CD14-positive monocyte (primary cell): Measurements from ENCODE around the gene CIZ1. TPM values are rescaled to one million over a fixed set of nuclear protein-coding genes. Genes with fewer than 3 reads are reported as not detected.
A peak's percentile ranks its signal among the peaks of the same experiment; 100 is the strongest.
"Not testable (repeated sequence)": the region's sequence is repeated elsewhere in the genome, so short reads cannot be mapped to it uniquely, and the experiment has no call there.

Source experiments
- DNase-seq, 3 donors: peaks; one replicate each; pipeline ENCODE4 v3.0.0-alpha.2; 2011 to 2022
- H2AFZ ChIP-seq: 2 replicates; pipeline ENCODE4 v1.6.0; 2012; ENCODE audit warnings: mild to moderate bottlenecking, low read depth, low read length, inconsistent platforms; ENCODE audit not compliant: insufficient read depth, poor library complexity, severe bottlenecking
- H3K27ac ChIP-seq, 2 donors: 1 replicate in 1 of 2; 2 replicates in 1 of 2; pipeline ENCODE4 v1.5.1; 2012 to 2013; ENCODE audit warnings: low read length in 2 of 2, control low read depth in 1 of 2, inconsistent platforms in 1 of 2, low read depth in 1 of 2, mild to moderate bottlenecking in 1 of 2
- H3K27me3 ChIP-seq, 2 donors: one replicate each; pipeline versions ENCODE4 v1.6.0 to v1.6.1; 2011 to 2013; ENCODE audit warnings: low read length in 2 of 2; ENCODE audit not compliant: control insufficient read depth in 2 of 2, insufficient read depth in 2 of 2
- H3K36me3 ChIP-seq, 2 donors: replicated peaks in 1 of 2; 1 replicate in 1 of 2; 2 replicates in 1 of 2; pipeline versions ENCODE4 v1.5.1 to v1.6.1; 2012 to 2013; ENCODE audit warnings: low read length in 2 of 2, control low read depth in 1 of 2, inconsistent platforms in 1 of 2, mild to moderate bottlenecking in 1 of 2; ENCODE audit not compliant: insufficient read depth in 2 of 2, control insufficient read depth in 1 of 2
- H3K4me1 ChIP-seq, 2 donors: 1 replicate in 1 of 2; 2 replicates in 1 of 2; pipeline versions ENCODE4 v1.5.1 to v1.6.1; 2012 to 2013; ENCODE audit warnings: low read length in 2 of 2, control low read depth in 1 of 2, inconsistent platforms in 1 of 2, mild to moderate bottlenecking in 1 of 2, moderate library complexity in 1 of 2; ENCODE audit not compliant: insufficient read depth in 2 of 2, control insufficient read depth in 1 of 2
- H3K4me2 ChIP-seq: replicated peaks from 2 replicates; pipeline ENCODE3; 2012; ENCODE audit warnings: low read length, moderate library complexity, mild to moderate bottlenecking; ENCODE audit not compliant: poor library complexity, severe bottlenecking; ENCODE audit errors: extremely low read depth
- H3K4me3 ChIP-seq, 3 experiments: fragments of 200-600 bp in 1 of 3; sonication (generic) in 1 of 3; replicated peaks in 1 of 3; 1 replicate in 2 of 3; 2 replicates in 1 of 3; pipeline ENCODE4 v1.5.1; 2011 to 2013; ENCODE audit warnings: low read length in 3 of 3, mild to moderate bottlenecking in 3 of 3, control low read depth in 2 of 3, low read depth in 2 of 3, inconsistent platforms in 1 of 3, moderate library complexity in 1 of 3
- H3K79me2 ChIP-seq: 2 replicates; pipeline ENCODE4 v1.6.0; 2012; ENCODE audit warnings: mild to moderate bottlenecking, control low read depth, inconsistent platforms, low read length, moderate library complexity; ENCODE audit not compliant: insufficient read depth
- H3K9ac ChIP-seq: 2 replicates; pipeline ENCODE4 v1.6.0; 2017; ENCODE audit warnings: low read length, mild to moderate bottlenecking; ENCODE audit not compliant: insufficient read depth, poor library complexity, severe bottlenecking
- H3K9me3 ChIP-seq, 2 donors: replicated peaks in 1 of 2; 1 replicate in 1 of 2; 2 replicates in 1 of 2; pipeline versions ENCODE4 v1.5.1 to v1.6.1; 2012 to 2013; ENCODE audit warnings: low read length in 2 of 2, control low read depth in 1 of 2; ENCODE audit not compliant: control insufficient read depth in 1 of 2, insufficient read depth in 1 of 2
- H4K20me1 ChIP-seq: 2 replicates; pipeline ENCODE4 v1.6.0; 2012; ENCODE audit warnings: mild to moderate bottlenecking, low read length, control low read depth, moderate library complexity; ENCODE audit not compliant: insufficient read depth
- H3K27ac Mint-ChIP-seq, 7 donors: one replicate each; pipeline ENCODE4 v1.8.0; 2020; ENCODE audit warnings: mild to moderate bottlenecking in 7 of 7, mixed read lengths in 7 of 7, moderate library complexity in 6 of 7, inconsistent platforms in 2 of 7
- H3K27me3 Mint-ChIP-seq, 3 donors: one replicate each; pipeline ENCODE4 v1.8.0; 2021 to 2022; ENCODE audit warnings: low read depth in 3 of 3, mild to moderate bottlenecking in 3 of 3, mixed read lengths in 3 of 3, moderate library complexity in 3 of 3, inconsistent platforms in 1 of 3
- H3K36me3 Mint-ChIP-seq, 2 donors: one replicate each; pipeline ENCODE4 v1.8.0; 2020; ENCODE audit warnings: mixed read lengths in 2 of 2, inconsistent platforms in 1 of 2, mild to moderate bottlenecking in 1 of 2
- H3K4me1 Mint-ChIP-seq: one replicate; pipeline ENCODE4 v1.8.0; 2020; ENCODE audit warnings: mild to moderate bottlenecking, mixed read lengths
- H3K4me3 Mint-ChIP-seq, 2 donors: one replicate each; pipeline ENCODE4 v1.8.0; 2020; ENCODE audit warnings: mild to moderate bottlenecking in 2 of 2, mixed read lengths in 2 of 2, moderate library complexity in 1 of 2
- H3K9me3 Mint-ChIP-seq, 7 donors: one replicate each; pipeline ENCODE4 v1.8.0; 2020 to 2022; ENCODE audit warnings: mixed read lengths in 7 of 7, mild to moderate bottlenecking in 6 of 7, moderate library complexity in 6 of 7, inconsistent platforms in 2 of 7
- CTCF ChIP-seq: fragments of 200-600 bp; IDR thresholded peaks from one replicate; pipeline ENCODE4 v1.8.0; 2022; ENCODE audit warnings: antibody characterized with exemption, mild to moderate bottlenecking
- WGBS: methylation state at CpG from one replicate; pipeline ENCODE4 v1.1.5; 2013; ENCODE audit warnings: missing lambda C conversion rate; ENCODE audit not compliant: insufficient coverage; 5-methylcytosine and 5-hydroxymethylcytosine counted together
- intact Hi-C, 2 donors: fragments of 100-400 bp; cut with micrococcal nuclease; formaldehyde crosslinking; loops; one replicate each; pipeline versions ENCODE4 v1.15.0 to v1.15.1; 2023
- polyA plus RNA-seq, 3 donors: library from polyadenylated mRNA; depleted of rRNA in 1 of 3; unstranded in 2 of 3; stranded (reverse) in 1 of 3; fragments of 300-500 nt in 2 of 3; fragments of >200 nt in 1 of 3; fragmentation: Illumina TruSeq in 2 of 3; gene quantifications; 1 replicate in 2 of 3; 2 replicates in 1 of 3; pipeline ENCODE4 v1.2.3, GENCODE V29; 2012 to 2021

The CIZ1 gene
- polyA plus RNA-seq, 3 donors, result 3.4 to 53.7 (median 5.9) TPM

DNA sequence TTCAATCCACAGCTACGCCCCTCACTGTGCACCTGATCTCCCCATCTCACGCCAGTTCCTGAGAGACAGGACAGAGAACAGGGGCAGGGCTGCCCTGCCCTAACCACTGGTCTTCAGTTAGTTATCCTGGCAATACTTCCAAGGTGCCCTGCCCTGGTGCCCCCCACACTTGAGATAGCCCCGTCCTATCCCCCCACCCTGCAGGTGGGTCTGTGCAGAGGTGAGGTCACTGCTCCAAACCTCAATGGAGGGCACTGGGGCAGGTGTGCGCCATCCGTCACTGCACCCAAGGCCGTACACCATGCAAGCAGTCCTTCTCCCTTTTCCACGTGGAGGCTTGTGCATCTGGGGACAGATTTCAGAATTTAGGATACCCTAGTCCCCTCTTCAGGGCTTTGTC lies 60.7 kb downstream of the CIZ1 start:
- H3K27me3 ChIP-seq, H3K79me2 ChIP-seq, H3K36me3 Mint-ChIP-seq, H3K4me3 Mint-ChIP-seq, H3K9me3 ChIP-seq, H4K20me1 ChIP-seq, H2AFZ ChIP-seq, intact Hi-C loops, H3K27ac ChIP-seq, H3K36me3 ChIP-seq, H3K27ac Mint-ChIP-seq, H3K4me2 ChIP-seq, H3K9ac ChIP-seq, H3K9me3 Mint-ChIP-seq, H3K4me3 ChIP-seq, DNase-seq: not testable (repeated sequence)
- WGBS, result 83% methylated on average over 2 of the region's 7 CpGs
- peaks cover 23% of the 10 kb centered on the region for H3K4me1 Mint-ChIP-seq
- peaks cover 24 to 34% of the 10 kb centered on the region in 2 donors for H3K4me1 ChIP-seq
- peaks cover 2 to 10% (median 5%) of the 10 kb centered on the region in 3 donors for H3K27me3 Mint-ChIP-seq

GRCh38 chr9:128129976-128130590 lies 61.3 kb downstream of the CIZ1 start:
- peak overlapping the region in 1 of 2 donors; percentile 39 for H3K4me3 Mint-ChIP-seq
- H3K36me3 ChIP-seq, intact Hi-C loops, H3K9ac ChIP-seq, H3K36me3 Mint-ChIP-seq, H3K27ac Mint-ChIP-seq, H3K9me3 ChIP-seq, H3K4me3 ChIP-seq, H2AFZ ChIP-seq, H3K4me2 ChIP-seq, H3K27ac ChIP-seq, H3K27me3 ChIP-seq, H3K9me3 Mint-ChIP-seq, DNase-seq, H3K79me2 ChIP-seq: not testable (repeated sequence)
- Histone ChIP-seq H4K20me1 (peaks cover 15% of the 10 kb centered on the region), H3K4me1 (peaks cover 30 to 40% of the 10 kb centered on the region in 2 donors)
- H3K27me3 Mint-ChIP-seq, result peaks cover 0 to 10% (median 4%) of the 10 kb centered on the region in 3 donors
- TF ChIP-seq CTCF, result peak; percentile 74
- no CpG with 5 or more reads among the region's 12 CpGs for WGBS
- peaks cover 29% of the 10 kb centered on the region for H3K4me1 Mint-ChIP-seq
